Activated CD4-positive, alpha-beta T cell treated with anti-CD3 and anti-CD28 coated beads, Interleukin-2, Interleukin-4, amounts not matched to agents 100 ng/mL and 50 ng/mL, durations not matched to agents 16 hours and 8 hours (primary cell): Measurements from ENCODE around the gene SAP30BP.

Experiments
- DNase-seq: peaks from one replicate; pipeline ENCODE4 v3.0.0-alpha.2; 2020; ENCODE audit warnings: low spot score

Gene SAP30BP

GRCh38 chr17:75666959-75667790 is at the start of gene SAP30BP, which contains the start of gene RECQL5:
Gene SAP30BP, plus strand, starts transcription at chr17:75667338. Its CDS starts 35 bp downstream, at chr17:75667373.
Gene RECQL5, minus strand, starts transcription at chr17:75667154. Its CDS starts 597 bp downstream, at chr17:75666557.
- peak; percentile 98 for DNase-seq

GRCh38 chr17:75617675-75618074 is 49.5 kb upstream of the SAP30BP start:
- no peak for DNase-seq

GRCh38 chr17:75619506-75620431 is 47.4 kb upstream of the SAP30BP start:
- no peak for DNase-seq

- DNase-seq: no peak
These were observed 45.6 kb upstream of the SAP30BP start for GRCh38 chr17:75621489-75621888.

GRCh38 chr17:75622076-75622475 is 45.1 kb upstream of the SAP30BP start:
- DNase-seq: no peak

GRCh38 chr17:75622771-75623273 is 44.3 kb upstream of the SAP30BP start:
- no peak for DNase-seq

GRCh38 chr17:75623386-75623785 is 43.8 kb upstream of the SAP30BP start:
- DNase-seq: no peak

- no peak for DNase-seq
These were observed 43.1 kb upstream of the SAP30BP start for GRCh38 chr17:75624021-75624420.

- no peak for DNase-seq
These were observed 42.3 kb upstream of the SAP30BP start for GRCh38 chr17:75624714-75625345.

GRCh38 chr17:75625813-75626486 is 41.2 kb upstream of the SAP30BP start:
- no peak for DNase-seq

GRCh38 chr17:75626496-75627038 is 40.6 kb upstream of the SAP30BP start:
- no peak for DNase-seq

- no peak for DNase-seq
These were observed 40.0 kb upstream of the SAP30BP start for GRCh38 chr17:75627094-75627493.

- DNase-seq: no peak
These were observed 38.7 kb upstream of the SAP30BP start for GRCh38 chr17:75628425-75628824.

GRCh38 chr17:75629157-75629556 is 38.0 kb upstream of the SAP30BP start:
- no peak for DNase-seq

GRCh38 chr17:75630071-75630917 is 36.8 kb upstream of the SAP30BP start:
- DNase-seq: no peak

GRCh38 chr17:75631353-75631752 is 35.8 kb upstream of the SAP30BP start:
- DNase-seq: no peak

GRCh38 chr17:75632428-75632827 is 34.7 kb upstream of the SAP30BP start:
- DNase-seq: no peak

- DNase-seq: peak; percentile 83
These were observed 34.2 kb upstream of the SAP30BP start, which contains the start of gene SMIM5 for GRCh38 chr17:75632863-75633485. Gene SMIM5, plus strand, starts transcription at chr17:75633434. Its CDS starts 6,768 bp downstream, at chr17:75640202.
